ENCODE data around the gene CCL27.

Gene CCL27

GRCh38 chr9:34612788-34613390 is 49.6 kb downstream of the CCL27 start:
- no peak for TF ChIP-seq ZNF274 (IDR thresholded peaks at IDR 0.05; ENCODE audit: low read depth, low read length)
- H3K4me3 ChIP-seq (ENCODE audit: low read length): peak overlapping the region; percentile 77; the same call in 1 of the 2 replicates
